Measurements from ENCODE around the gene TECTB.
"Not testable (repeated sequence)": the region's sequence is repeated elsewhere in the genome, so short reads cannot be mapped to it uniquely, and the experiment has no call there.

TECTB gene

DNA sequence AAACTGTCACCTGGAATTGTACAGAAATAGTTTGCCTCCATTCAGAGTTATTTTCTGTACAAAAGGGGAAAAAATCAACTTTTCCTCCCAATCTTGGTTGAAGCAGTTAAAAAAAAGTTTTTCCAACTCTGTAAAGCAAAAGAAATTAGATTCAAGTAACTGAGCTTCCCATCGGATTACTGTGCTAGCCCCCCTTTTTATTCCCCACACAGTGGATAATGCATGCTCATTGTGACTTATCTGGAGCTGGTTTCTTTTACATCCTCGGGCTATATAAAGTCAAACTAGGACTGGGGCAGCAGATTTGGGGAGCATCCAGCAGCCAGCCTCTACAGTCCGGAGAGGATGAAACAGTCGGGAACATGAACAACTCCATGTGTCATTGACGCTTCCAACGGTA, at the start of gene TECTB:
Gene TECTB (plus strand): TSS at position 301 of the 400 bp plus-strand sequence. CDS start 335 bp downstream, outside the sequence.
- no peak for DNase-seq (ENCODE audit: low read depth in 4 of 4, low spot score in 1 of 4)

DNA sequence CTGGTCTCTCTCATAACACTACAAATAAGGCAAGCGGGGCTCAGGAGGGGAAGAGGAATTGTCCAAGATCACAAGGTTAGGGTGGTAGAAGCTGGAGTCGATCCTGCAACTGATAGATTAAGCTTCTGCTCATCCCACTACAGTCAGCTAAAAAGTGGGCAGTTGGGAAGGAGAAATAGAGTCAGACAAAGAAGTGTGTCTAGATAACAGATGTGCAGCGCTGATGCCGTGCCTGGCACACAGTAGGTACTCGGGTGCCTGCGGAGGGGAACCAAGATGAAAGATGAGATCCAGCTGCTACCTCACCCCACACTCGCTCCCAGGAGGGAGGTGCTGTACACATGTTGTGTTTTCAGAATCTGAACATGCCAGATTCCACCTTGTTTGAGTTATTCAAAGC, 48.1 kb upstream of the TECTB start:
- no peak for DNase-seq (ENCODE audit: low read depth in 4 of 4, low spot score in 1 of 4)

DNA sequence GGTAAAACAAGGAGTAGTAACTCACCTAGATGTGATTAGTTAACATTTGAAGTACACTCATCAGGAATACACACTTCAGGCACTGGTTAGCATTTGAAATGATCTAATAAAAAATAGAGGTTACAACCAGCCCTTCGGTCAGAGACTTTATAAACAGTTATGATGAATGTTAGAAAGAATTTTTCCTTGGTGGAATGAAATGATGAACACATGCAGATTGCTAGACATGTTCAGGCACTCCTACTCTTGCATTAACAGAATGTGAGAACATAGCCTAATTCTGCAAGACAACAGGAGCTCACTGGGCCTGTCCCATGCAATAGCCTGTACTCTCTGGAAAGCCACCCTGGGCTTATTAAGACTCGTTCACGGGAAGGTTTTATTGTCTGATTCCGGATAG, 47.3 kb upstream of the TECTB start:
- DNase-seq (ENCODE audit: low read depth in 4 of 4, low spot score in 1 of 4), result no peak

DNA sequence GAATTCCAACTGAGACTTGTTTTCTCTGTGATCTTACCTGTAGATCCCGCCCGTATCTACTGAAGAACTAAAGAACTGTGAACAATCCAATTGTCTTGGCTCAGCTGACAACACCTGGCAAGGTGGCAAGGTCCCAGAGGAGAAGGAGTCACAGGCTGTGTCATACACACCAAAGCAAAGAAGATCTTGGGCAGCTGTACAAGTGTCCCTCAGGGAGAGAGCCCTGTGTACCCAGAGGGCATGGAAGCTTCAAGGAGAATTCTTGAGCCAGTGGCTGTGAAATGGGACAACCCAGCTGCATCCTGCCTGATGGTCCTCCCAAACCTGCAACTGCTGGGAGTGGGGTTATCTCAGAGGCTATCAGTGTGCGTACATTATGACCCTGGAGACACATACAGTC, 46.7 kb upstream of the TECTB start:
- DNase-seq (ENCODE audit: low read depth in 4 of 4, low spot score in 1 of 4), result no peak

DNA sequence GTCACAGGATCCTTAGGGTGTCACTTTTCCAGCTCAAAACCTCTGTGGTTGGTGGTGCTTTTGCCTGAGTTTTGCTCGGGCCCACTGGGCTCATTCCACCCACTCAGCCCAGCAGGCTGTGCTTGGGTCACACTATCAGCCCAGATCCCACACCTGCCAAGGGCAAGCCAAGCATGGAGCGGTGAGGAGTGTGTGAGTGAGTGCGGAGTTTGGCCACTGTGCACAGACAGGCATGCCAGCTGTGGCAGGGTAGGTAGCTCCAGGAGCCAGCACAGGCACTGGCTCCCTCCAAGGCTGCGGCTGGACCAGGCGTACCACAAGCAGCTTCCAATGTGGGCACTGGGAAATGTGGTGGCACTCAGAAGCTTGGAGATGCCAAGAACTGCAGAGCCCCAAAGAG, 43.9 kb upstream of the TECTB start:
- DNase-seq (ENCODE audit: low read depth in 4 of 4, low spot score in 1 of 4), result no peak

- no peak for DNase-seq (ENCODE audit: low read depth in 4 of 4, low spot score in 1 of 4)
Observed at GRCh38 chr10:112240441-112240840, 42.8 kb upstream of the TECTB start.

- DNase-seq (ENCODE audit: low read depth in 4 of 4, low spot score in 1 of 4), result no peak
Observed at GRCh38 chr10:112241651-112242341, 41.4 kb upstream of the TECTB start.

- no peak for DNase-seq (ENCODE audit: low read depth in 4 of 4, low spot score in 1 of 4)
Observed at GRCh38 chr10:112242769-112243168, 40.4 kb upstream of the TECTB start.

DNA sequence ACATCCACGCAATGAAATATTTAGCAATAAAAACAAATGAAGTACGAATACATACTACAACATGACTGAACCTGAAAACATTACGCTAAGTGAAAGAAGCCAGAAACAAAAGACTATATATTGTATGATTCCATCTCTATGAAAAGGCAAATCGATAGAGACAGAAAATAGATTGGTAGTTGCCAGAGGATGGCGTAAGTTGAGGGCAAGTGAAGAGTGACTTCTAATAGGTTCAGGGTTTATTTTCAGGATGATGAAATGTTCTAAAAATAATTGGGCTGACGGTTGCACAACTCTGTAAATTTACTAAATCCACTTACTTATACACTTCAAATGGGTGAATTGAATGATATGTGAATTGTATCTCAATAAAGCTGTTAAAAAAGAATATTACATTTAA, 39.5 kb upstream of the TECTB start:
- DNase-seq (ENCODE audit: low read depth in 4 of 4, low spot score in 1 of 4), result no peak

GRCh38 chr10:112244197-112244596, 39.0 kb upstream of the TECTB start:
- no peak for DNase-seq (ENCODE audit: low read depth in 4 of 4, low spot score in 1 of 4)

DNA sequence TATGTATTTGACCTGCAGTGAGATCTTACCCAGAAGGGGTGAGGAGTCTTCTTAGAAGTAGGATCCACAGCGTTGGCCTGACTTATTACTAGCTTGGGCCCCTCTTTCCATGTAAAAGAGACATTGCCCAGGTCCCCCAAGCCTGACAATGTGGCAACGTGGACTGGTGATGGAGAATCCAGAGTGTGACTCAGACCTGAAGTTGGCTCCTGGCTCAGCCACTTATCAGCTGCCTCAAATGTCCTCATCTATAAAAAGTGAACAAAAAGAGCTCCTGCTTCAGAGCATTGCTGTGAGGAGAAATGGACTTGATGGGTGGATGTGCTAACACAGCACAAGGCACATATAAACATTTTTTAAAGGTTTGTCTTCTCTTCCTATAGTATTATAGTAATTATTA, 35.4 kb upstream of the TECTB start:
- no peak for DNase-seq (ENCODE audit: low read depth in 4 of 4, low spot score in 1 of 4)

DNA sequence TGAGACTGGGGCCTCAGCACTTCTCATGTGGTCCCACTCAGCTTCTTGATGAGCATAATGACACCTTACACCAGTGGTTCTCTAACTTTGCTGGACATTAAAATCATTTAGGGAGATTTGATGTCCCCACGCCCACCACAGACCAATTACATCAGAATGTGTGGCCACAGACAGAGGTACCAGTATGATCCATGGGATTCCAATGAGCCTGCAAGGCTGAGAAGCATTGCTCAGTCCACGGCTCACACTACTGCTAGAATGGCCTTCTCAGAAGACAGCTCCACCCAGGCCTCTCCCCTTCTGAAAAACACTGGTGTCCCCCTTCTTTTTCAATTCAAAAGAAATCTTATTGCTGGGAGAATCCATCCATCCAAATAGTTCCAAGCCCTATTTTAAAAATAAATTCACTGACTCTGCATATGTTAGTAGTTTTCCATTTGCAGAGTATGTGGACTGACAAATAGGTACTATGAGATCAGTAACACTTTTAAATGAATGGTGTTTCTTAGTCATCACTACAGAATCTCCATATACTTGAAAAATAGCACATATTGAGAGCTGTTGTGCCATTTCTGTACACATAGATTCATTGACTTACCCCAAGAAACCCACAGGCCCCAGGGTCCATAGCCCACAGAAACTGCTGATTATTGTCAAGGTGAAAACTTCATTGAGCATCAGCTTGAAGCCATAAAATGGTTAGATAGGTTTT, 34.5 kb upstream of the TECTB start:
- no peak for DNase-seq (ENCODE audit: low read depth in 4 of 4, low spot score in 1 of 4)

GRCh38 chr10:112249722-112250121, 33.5 kb upstream of the TECTB start:
- no peak for DNase-seq (ENCODE audit: low read depth in 4 of 4, low spot score in 1 of 4)

GRCh38 chr10:112250555-112250954, 32.6 kb upstream of the TECTB start:
- DNase-seq (ENCODE audit: low read depth in 4 of 4, low spot score in 1 of 4), result no peak

- DNase-seq (ENCODE audit: low read depth in 4 of 4, low spot score in 1 of 4), result not testable (repeated sequence)
Observed at GRCh38 chr10:112251238-112251637, 32.0 kb upstream of the TECTB start.

DNA sequence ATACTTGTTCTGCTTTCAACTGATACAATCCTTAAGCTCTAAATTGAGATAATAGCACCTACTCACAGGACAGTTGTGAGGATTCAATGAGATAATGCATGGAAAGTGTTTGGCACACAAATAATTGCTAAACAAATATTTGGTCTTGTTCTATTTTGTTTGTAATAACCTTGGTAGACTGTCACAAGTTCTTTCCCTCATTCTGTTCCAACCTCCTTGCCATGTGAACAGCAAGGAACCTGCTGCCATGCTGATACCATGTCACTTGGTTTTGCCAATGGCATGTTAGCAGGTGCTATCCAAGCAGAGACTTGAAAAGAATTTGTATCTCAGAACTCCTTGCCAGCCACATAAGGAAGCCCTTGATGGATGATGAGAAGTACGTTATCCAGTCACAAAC, 24.8 kb upstream of the TECTB start:
- DNase-seq (ENCODE audit: low read depth in 4 of 4, low spot score in 1 of 4), result no peak

GRCh38 chr10:112259688-112260087, 23.5 kb upstream of the TECTB start:
- no peak for DNase-seq (ENCODE audit: low read depth in 4 of 4, low spot score in 1 of 4)

GRCh38 chr10:112260831-112261230, 22.4 kb upstream of the TECTB start:
- DNase-seq (ENCODE audit: low read depth in 4 of 4, low spot score in 1 of 4), result no peak

GRCh38 chr10:112261281-112261822, 21.8 kb upstream of the TECTB start:
- DNase-seq (ENCODE audit: low read depth in 4 of 4, low spot score in 1 of 4), result no peak

GRCh38 chr10:112262546-112262945, 20.7 kb upstream of the TECTB start:
- DNase-seq (ENCODE audit: low read depth in 4 of 4, low spot score in 1 of 4), result no peak

DNA sequence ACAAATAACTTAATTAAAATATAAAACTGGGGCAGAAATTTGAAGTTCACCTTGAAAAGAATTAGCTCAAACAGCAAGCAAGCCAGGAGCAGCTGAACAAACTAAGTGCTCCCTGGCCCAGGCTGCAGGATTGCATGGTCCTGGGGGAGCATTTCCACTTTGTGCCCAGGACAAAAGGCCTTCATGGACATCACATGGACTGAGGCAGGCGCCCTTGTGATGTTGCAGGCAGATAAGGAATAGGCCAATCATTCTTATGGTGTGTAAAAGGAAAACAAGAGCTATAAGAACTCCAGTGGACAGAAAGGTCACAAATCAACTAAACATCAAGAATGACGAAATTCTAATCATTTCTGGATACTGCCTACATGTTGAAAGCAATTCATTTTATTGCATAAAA, 17.5 kb upstream of the TECTB start:
- no peak for DNase-seq (ENCODE audit: low read depth in 4 of 4, low spot score in 1 of 4)

DNA sequence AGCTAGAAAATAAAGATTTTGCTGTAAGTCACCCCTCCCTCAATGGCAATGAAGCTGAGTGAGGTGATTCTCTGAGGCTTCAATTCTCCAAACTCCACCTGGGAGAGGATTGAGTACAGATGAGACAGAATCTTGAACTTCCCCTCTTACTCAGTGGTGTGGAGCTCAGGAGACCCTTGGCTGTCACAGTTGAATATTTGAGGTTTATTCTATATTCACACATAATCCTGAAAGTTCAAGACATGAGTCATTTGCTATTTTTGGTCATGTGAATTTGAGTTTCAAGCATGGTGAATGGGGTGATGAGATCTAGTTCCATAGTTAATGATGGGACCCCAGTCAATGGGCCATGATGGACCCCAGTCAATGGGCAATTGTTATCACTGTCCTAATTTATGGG, 13.9 kb upstream of the TECTB start:
- DNase-seq (ENCODE audit: low read depth in 4 of 4, low spot score in 1 of 4), result no peak

DNA sequence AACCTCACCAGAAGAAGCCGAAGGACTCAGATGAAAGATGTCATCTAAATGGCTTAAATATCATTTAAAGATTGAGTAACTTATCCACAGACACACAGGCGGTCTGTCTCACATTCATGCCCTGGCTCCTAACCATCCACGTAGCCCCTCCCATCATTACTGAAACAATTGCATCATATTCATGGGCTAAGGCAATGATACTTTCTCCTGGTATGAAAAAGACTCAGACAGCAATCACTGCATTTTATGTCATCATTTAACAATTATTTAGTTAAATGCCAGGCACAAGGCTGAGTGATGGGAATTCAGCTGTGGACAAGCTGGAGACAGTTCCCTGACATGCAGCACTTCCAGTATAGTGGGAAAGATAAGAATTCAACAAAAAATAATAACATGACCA, 11.2 kb upstream of the TECTB start:
- no peak for DNase-seq (ENCODE audit: low read depth in 4 of 4, low spot score in 1 of 4)

Data from stimulated activated CD4-positive, alpha-beta T cell treated with anti-CD3 and anti-CD28 coated beads, Interleukin-1b, Interleukin-23, amount 100 ng/mL, for 24 hours (primary cell).